ENCODE measurements around the gene TRMT112.

The TRMT112 gene

GRCh38 chr11:64281957-64282770 lies 35.2 kb downstream of the TRMT112 start:
- no peaks in the 10 kb centered on the region for H3K27me3 ChIP-seq (ENCODE audit: control insufficient read depth, insufficient read depth, low read length)
- H3K27ac ChIP-seq: no peak overlapping the region
- no peak overlapping the region for H3K9ac ChIP-seq
- TF ChIP-seq CTCF (IDR thresholded peaks at IDR 0.05): no peak
- peaks cover 24% of the 10 kb centered on the region for H3K79me2 ChIP-seq
- no peak overlapping the region for H2AFZ ChIP-seq
- peaks cover 6% of the 10 kb centered on the region for H3K4me1 ChIP-seq
- H3K36me3 ChIP-seq (ENCODE audit: control insufficient read depth, insufficient read depth, low read length): no peaks in the 10 kb centered on the region
- no peak overlapping the region for H3K4me3 ChIP-seq (ENCODE audit: low read depth, low read length)
- H3K9me3 ChIP-seq (ENCODE audit: control insufficient read depth, low read length): no peaks in the 10 kb centered on the region
- no peak overlapping the region for H3K4me2 ChIP-seq (ENCODE audit: low read length)

DNA sequence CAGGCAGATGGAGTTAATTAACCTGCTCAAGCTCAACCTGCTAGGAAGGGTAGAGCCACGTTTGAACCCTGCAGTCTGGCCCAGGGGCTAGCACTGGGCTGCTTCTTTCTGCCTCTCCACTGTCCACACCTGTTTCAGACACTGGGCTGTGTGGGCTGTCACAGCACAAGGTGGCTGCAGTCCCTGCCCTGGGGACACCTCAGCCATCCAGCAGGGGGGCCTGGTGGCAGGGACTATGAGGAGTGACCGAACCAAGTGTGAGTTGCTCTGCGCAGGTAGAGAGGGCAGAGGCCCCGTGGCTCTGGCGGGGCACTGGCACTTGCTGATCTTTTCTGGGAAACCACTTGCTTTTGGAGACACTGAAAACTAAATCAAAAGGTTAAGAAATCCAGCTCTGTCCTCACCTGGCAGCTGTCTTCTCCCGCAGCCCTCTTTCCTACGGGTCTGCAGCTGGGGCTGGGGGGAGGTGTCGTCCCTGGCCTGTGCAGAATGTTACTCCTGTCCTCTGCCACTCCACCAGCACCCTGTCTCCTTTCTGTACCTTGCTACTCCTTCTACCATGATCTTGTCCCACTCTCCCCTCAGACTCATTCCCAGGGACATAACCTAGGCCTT lies 38.7 kb downstream of the TRMT112 start:
- H3K27me3 ChIP-seq (ENCODE audit: control insufficient read depth, insufficient read depth, low read length): no peaks in the 10 kb centered on the region
- peaks cover 2% of the 10 kb centered on the region for H3K4me1 ChIP-seq
- no peak overlapping the region for H3K9ac ChIP-seq
- H3K27ac ChIP-seq: no peak overlapping the region
- H3K79me2 ChIP-seq: peaks cover 16% of the 10 kb centered on the region
- TF ChIP-seq CTCF (IDR thresholded peaks at IDR 0.05): no peak
- H3K36me3 ChIP-seq (ENCODE audit: control insufficient read depth, insufficient read depth, low read length): no peaks in the 10 kb centered on the region
- no peak overlapping the region for H3K4me3 ChIP-seq (ENCODE audit: low read depth, low read length)
- no peak overlapping the region for H3K4me2 ChIP-seq (ENCODE audit: low read length)
- no peak overlapping the region for H2AFZ ChIP-seq
- H3K9me3 ChIP-seq (ENCODE audit: control insufficient read depth, low read length): no peaks in the 10 kb centered on the region

DNA sequence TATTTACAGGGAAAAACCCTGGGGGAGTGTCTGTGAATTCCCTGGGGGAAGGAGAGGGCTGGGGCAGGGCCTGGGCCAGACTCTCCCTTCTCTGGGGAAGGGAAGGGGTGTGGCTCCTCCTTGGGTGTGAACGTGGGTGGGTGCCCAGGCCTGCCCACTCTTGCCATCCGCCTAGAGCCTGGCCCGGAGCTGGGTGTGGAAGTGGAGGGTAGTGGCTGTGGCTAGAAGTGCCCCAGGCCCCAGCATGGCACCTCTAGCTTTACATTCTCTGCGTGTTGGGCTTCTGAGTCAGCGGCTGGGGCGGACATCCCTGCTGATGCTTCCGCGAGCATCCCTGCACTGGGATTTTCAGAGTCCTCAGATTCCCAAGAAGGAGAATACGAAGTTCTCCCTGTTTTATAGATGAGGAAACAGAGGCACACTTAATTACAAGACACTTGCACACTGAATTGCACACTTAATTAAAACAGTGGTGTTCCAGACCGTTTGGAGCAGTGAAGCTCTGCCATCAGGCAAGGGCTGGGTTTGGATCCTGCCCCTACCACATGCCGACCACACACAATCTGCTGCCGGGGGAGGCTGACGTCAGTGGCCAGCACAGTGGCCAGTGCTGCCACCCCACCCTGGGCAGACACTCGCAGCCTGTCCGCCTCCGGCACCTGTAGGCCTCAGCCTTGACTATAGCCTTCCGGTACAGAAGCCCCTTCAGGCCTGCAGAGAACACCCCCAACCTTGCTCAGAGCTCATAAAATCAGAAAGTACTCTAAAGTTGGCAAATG lies 40.5 kb downstream of the TRMT112 start:
- Histone ChIP-seq H3K79me2 (peaks cover 5% of the 10 kb centered on the region), H3K9me3 (ENCODE audit: control insufficient read depth, low read length) (no peaks in the 10 kb centered on the region), H2AFZ (no peak overlapping the region), H3K27me3 (ENCODE audit: control insufficient read depth, insufficient read depth, low read length) (no peaks in the 10 kb centered on the region), H3K36me3 (ENCODE audit: control insufficient read depth, insufficient read depth, low read length) (no peaks in the 10 kb centered on the region), H3K4me1 (no peaks in the 10 kb centered on the region), H3K4me3 (ENCODE audit: low read depth, low read length) (no peak overlapping the region), H3K4me2 (ENCODE audit: low read length) (no peak overlapping the region), H3K27ac (no peak overlapping the region), H3K9ac (no peak overlapping the region)
- no peak for TF ChIP-seq CTCF (IDR thresholded peaks at IDR 0.05)

DNA sequence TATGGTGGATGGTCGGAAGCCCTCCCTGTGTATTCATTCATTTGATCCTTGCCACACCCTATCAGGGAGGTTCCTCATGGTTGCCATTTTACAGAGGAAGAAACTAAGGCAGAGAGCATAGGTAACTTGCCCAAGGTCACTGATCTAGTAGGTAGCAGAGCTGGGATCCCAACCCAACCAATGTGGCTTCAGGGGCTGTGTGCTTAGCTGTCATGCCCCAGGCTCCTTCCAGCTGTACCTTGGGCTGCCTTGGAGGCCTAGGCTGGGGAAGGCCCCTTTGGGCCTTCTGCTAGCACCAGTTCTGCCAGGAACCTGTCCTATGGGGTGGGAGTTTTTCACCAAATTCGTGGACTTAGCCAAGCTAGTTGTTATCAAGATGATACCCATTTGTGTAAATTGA lies 41.5 kb downstream of the TRMT112 start:
- no peak for TF ChIP-seq CTCF (IDR thresholded peaks at IDR 0.05)
- H3K27me3 ChIP-seq (ENCODE audit: control insufficient read depth, insufficient read depth, low read length): no peaks in the 10 kb centered on the region
- no peak overlapping the region for H3K4me2 ChIP-seq (ENCODE audit: low read length)
- no peak overlapping the region for H3K9ac ChIP-seq
- H3K27ac ChIP-seq: no peak overlapping the region
- no peaks in the 10 kb centered on the region for H3K79me2 ChIP-seq
- no peaks in the 10 kb centered on the region for H3K36me3 ChIP-seq (ENCODE audit: control insufficient read depth, insufficient read depth, low read length)
- no peak overlapping the region for H3K4me3 ChIP-seq (ENCODE audit: low read depth, low read length)
- H3K9me3 ChIP-seq (ENCODE audit: control insufficient read depth, low read length): no peaks in the 10 kb centered on the region
- no peak overlapping the region for H2AFZ ChIP-seq
- H3K4me1 ChIP-seq: no peaks in the 10 kb centered on the region
